Epithelial cell of proximal tubule (primary cell): ENCODE results near the gene KCNQ1. TPM values are rescaled to one million over a fixed set of nuclear protein-coding genes. Genes with fewer than 3 reads are reported as not detected.

Experiments used
- DNase-seq: peaks from one replicate; pipeline ENCODE4 v3.0.0-alpha.2; 2011; ENCODE audit warnings: low read depth
- H3K4me3 ChIP-seq: 2 replicates; pipeline ENCODE4 v1.5.1; 2011; ENCODE audit warnings: low read depth, mild to moderate bottlenecking, low read length
- total RNA-seq: library from RNA; depleted of rRNA; stranded (reverse); fragments of >200 nt; gene quantifications from 2 replicates; pipeline ENCODE4 v1.2.3, GENCODE V29; 2015
- TF ChIP-seq, protein P1 (sequence below): conservative IDR thresholded peaks from 2 replicates; pipeline ENCODE4 v1.5.1; 2012; ENCODE audit warnings: low read depth, mild to moderate bottlenecking, low read length

KCNQ1 gene
- total RNA-seq, 1 donor from 2014 or later = 0.46 TPM

DNA sequence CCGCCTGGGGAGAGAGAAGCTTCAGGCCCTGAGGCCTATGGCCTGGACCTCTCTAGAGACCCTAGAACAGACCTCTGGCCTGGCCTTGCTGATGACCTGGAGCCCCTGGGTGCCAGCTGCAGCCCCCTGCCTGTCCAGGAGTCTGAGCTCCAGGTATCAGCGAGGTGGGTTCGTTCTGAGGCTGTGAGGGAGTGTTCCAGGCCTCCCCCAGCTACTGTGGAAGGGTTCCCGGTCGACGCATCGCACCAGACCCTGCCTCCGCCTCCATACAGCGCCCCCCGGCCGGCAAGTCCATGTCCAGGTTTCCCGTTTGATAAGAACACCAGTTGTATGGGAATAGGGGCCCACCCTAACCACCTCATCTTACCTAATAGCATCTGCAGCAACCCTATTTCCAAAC is 111.1 kb downstream of the KCNQ1 start:
- DNase-seq = no peak
- no peak overlapping the region for H3K4me3 ChIP-seq
- TF ChIP-seq, protein P1, sequence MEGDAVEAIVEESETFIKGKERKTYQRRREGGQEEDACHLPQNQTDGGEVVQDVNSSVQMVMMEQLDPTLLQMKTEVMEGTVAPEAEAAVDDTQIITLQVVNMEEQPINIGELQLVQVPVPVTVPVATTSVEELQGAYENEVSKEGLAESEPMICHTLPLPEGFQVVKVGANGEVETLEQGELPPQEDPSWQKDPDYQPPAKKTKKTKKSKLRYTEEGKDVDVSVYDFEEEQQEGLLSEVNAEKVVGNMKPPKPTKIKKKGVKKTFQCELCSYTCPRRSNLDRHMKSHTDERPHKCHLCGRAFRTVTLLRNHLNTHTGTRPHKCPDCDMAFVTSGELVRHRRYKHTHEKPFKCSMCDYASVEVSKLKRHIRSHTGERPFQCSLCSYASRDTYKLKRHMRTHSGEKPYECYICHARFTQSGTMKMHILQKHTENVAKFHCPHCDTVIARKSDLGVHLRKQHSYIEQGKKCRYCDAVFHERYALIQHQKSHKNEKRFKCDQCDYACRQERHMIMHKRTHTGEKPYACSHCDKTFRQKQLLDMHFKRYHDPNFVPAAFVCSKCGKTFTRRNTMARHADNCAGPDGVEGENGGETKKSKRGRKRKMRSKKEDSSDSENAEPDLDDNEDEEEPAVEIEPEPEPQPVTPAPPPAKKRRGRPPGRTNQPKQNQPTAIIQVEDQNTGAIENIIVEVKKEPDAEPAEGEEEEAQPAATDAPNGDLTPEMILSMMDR = no peak

- DNase-seq = no peak
- TF ChIP-seq, protein P1 = no peak
- H3K4me3 ChIP-seq = no peak overlapping the region
Observed at GRCh38 chr11:2557381-2557780, 112.6 kb downstream of the KCNQ1 start.

- no peak overlapping the region for H3K4me3 ChIP-seq
- no peak for DNase-seq
- TF ChIP-seq, protein P1 = no peak
Observed at GRCh38 chr11:2558397-2558796, 113.6 kb downstream of the KCNQ1 start.

GRCh38 chr11:2558861-2559526 is 114.2 kb downstream of the KCNQ1 start:
- no peak overlapping the region for H3K4me3 ChIP-seq
- no peak for DNase-seq
- TF ChIP-seq, protein P1 = no peak

DNA sequence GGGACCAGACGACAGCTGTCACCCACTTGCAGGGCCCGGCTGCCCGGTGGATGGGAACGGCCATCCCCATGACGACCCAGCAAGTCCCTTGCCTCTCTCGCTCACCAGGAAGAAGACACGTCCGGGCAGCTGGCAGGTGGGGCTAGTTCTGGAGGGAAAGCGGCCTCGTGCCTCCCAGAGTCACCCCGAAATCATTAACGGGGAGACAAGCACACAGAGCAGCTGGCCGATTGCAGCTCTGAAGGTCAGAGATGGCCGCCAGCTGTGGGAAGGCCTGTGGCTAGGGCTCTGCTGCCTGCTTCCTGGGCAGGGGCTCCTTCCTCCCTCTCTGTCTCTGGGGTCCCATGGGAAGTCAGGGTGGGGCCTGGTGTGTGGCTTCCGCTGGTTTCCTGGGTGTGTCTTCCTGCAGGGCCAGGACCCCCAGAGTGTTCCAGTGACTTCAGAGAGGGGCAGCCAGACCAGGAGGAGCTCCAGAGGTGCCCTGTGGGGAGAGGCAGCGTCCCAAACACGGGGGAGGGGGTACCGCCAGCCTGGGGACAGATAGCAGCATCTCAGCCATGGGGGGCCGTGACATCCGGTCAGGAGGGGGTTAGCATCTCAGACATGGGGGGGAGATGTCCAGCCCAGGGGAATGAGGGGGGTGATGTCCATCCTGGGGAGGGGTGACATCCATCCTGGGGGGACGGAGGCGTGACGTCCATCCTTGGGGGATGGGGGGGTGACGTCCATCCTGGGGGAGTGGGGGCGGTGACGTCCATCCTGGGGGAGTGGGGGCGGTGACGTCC is 114.9 kb downstream of the KCNQ1 start:
- TF ChIP-seq, protein P1 = no peak
- no peak for DNase-seq
- no peak overlapping the region for H3K4me3 ChIP-seq

GRCh38 chr11:2561696-2562581 is 117.1 kb downstream of the KCNQ1 start:
- H3K4me3 ChIP-seq = no peak overlapping the region
- no peak for DNase-seq
- TF ChIP-seq, protein P1 = no peak
